SJCRH30 (cell line): ENCODE measurements around the gene FAM210A. TPM values are rescaled to one million over a fixed set of nuclear protein-coding genes. Genes with fewer than 3 reads are reported as not detected.
"Not testable (repeated sequence)": the region's sequence is repeated elsewhere in the genome, so short reads cannot be mapped to it uniquely, and the experiment has no call there.

Experiments
- DNase-seq, 2 experiments: peaks; one replicate each; pipeline ENCODE4 v3.0.0-alpha.2; 2015 to 2020
- H3K27ac ChIP-seq: fragments of 250-450 bp; sonication (Bioruptor Pico); 2 replicates; pipeline ENCODE4 v1.5.1; 2020; ENCODE audit warnings: mild to moderate bottlenecking, moderate library complexity
- H3K27me3 ChIP-seq: fragments of 250-450 bp; sonication (Bioruptor Pico); 2 replicates; pipeline ENCODE4 v1.5.1; 2020; ENCODE audit warnings: mild to moderate bottlenecking, moderate library complexity
- H3K36me3 ChIP-seq: fragments of 250-450 bp; sonication (Bioruptor Pico); 2 replicates; pipeline ENCODE4 v1.5.1; 2020; ENCODE audit warnings: mild to moderate bottlenecking, moderate library complexity
- H3K4me1 ChIP-seq: fragments of 250-450 bp; sonication (Bioruptor Pico); 2 replicates; pipeline ENCODE4 v1.5.1; 2020; ENCODE audit warnings: mild to moderate bottlenecking, moderate library complexity
- H3K4me3 ChIP-seq: fragments of 250-450 bp; sonication (Bioruptor Pico); 2 replicates; pipeline ENCODE4 v1.5.1; 2020; ENCODE audit warnings: mild to moderate bottlenecking, moderate library complexity
- H3K9me3 ChIP-seq: fragments of 250-450 bp; sonication (Bioruptor Pico); replicated peaks from 2 replicates; pipeline ENCODE4 v1.5.1; 2020; ENCODE audit warnings: mild to moderate bottlenecking, moderate library complexity
- total RNA-seq: library from RNA; depleted of rRNA; stranded (reverse); fragments of >200 nt; shearing (Covaris generic); gene quantifications from 2 replicates; pipeline ENCODE4 v1.2.3, GENCODE V29; 2014

FAM210A gene
- total RNA-seq, 1 experiment from 2014 or later, result 18.1 TPM

DNA sequence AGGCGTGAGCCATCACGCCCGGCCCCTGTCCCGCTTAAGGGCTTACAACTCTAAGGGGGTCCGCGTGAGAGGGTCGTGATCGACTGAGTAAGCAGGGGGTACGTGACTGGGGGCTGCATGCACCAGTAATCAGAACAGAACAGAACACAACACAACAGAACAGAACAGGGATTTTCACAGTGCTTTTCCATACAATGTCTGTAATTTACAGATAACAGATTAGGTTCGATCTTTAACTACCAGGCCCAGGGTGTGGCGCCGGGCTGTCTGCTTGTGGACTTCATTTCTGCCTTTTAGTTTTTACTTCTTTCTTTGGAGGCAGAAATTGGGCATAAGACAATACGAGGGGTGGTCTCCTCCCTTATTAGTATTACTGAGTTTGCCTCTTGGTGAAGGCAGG is 49.0 kb downstream of the FAM210A start:
- H3K4me3 ChIP-seq, H3K36me3 ChIP-seq, H3K27me3 ChIP-seq, DNase-seq, H3K9me3 ChIP-seq, H3K4me1 ChIP-seq, H3K27ac ChIP-seq: not testable (repeated sequence)

DNA sequence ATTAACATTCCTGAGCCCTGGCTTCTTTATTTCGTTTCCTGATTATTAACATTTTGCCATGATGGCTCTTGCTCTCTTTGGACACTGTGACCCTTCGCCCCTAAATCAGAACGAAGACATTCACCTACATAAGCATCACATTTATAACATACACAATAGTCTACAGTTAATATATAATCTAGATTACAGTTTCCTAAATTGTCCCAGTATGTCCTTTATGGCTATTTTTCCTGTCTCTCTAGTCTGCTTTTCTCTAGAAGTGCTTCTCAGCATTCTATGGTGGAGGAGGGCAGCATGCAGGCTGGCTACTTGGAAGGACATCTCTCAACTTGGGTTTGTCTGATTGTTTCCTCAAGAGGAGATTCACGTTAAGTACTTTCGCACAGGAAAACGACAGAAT is 49.9 kb downstream of the FAM210A start:
- H3K27me3 ChIP-seq, result no peaks in the 10 kb centered on the region
- H3K27ac ChIP-seq, result no peak overlapping the region
- no peaks in the 10 kb centered on the region for H3K9me3 ChIP-seq
- no peak for DNase-seq
- no peaks in the 10 kb centered on the region for H3K36me3 ChIP-seq
- H3K4me3 ChIP-seq, result no peak overlapping the region
- no peaks in the 10 kb centered on the region for H3K4me1 ChIP-seq

DNA sequence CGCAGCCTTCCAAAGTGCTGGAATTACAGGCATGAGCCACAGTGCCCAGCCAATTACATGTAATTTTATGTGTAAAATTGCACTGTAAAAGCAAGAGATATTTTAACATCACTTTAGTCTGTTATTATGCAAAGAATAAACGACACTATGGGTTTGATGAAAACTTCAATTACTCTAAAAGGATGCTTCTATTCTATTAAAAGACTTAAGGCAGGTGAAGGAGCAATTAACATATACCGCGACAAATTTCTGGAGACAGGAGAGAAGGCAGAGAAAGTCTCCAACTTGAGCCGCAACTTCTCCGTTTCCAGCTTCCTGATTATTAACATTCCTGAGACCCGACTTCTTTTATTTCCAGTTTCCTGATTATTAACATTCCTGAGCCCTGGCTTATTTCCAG is 53.7 kb downstream of the FAM210A start:
- Histone ChIP-seq H3K9me3 (no peaks in the 10 kb centered on the region), H3K27ac (no peak overlapping the region), H3K4me3 (no peak overlapping the region), H3K4me1 (no peaks in the 10 kb centered on the region), H3K27me3 (no peaks in the 10 kb centered on the region), H3K36me3 (no peaks in the 10 kb centered on the region; the same call in 1 of the 2 replicates)
- no peak for DNase-seq

DNA sequence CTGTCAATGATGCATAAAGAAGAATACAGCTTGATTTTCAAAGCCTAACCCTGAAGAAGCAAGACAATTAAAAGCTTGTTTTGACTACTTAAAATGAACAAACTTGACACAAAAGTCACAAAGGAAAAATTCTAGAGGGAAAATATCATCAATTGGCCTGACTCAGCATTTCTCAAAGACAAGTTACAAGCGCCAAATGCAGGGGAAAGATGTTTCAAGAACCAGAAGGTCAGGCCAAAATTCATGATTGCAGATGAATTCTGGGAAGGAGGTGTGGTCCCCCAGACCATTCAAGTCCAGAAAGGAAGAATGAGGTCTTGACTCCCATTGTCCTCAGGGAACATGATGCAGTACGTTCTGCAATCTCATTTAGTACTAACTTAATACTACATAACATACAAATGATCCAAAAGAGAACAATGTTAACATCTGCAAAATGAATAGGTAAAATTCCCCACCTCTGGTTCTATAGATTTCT is 64.5 kb downstream of the FAM210A start:
- no peaks in the 10 kb centered on the region for H3K4me1 ChIP-seq
- no peaks in the 10 kb centered on the region for H3K9me3 ChIP-seq
- peaks cover 6% of the 10 kb centered on the region; the same call in 1 of the 2 replicates for H3K36me3 ChIP-seq
- DNase-seq, result no peak
- no peak overlapping the region for H3K27ac ChIP-seq
- no peaks in the 10 kb centered on the region for H3K27me3 ChIP-seq
- no peak overlapping the region for H3K4me3 ChIP-seq

DNA sequence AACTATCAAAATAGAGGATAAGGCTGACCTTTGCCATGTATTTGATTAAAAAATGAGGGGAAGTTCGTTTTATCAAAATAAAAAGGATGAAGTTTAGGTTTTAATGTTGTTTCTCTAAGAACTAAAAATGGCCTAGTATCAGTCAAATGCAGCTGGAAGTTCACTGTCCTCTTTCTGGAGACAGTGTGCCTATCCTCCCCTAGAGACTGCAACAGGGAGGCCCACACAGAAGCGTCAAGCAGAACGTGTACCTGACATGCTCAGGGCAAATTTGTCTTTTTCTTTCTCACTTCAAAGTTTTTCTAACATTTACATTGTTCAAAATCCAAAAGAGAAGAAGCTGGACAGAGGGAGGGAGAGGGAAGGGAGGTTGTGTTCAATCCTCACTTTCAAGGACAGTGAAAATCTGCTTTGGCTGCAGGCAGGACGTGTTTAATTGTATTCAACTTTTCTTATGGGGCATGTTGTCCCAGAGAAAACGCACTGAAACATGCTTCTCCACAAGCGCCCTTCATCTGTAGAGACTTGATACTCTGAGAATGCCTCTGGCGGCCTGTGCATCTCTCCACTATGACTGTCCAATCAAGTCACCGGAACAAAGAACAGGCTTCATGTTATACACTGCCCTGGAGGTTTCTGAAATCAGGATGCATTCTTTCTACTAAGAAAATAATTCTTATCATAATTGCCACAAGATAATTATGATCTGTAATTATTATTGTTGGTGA is 65.1 kb downstream of the FAM210A start:
- no peaks in the 10 kb centered on the region for H3K9me3 ChIP-seq
- H3K36me3 ChIP-seq, result peaks cover 4% of the 10 kb centered on the region; the same call in 1 of the 2 replicates
- H3K27ac ChIP-seq, result no peak overlapping the region
- no peak for DNase-seq
- no peak overlapping the region for H3K4me3 ChIP-seq
- no peaks in the 10 kb centered on the region for H3K4me1 ChIP-seq
- H3K27me3 ChIP-seq, result no peaks in the 10 kb centered on the region

DNA sequence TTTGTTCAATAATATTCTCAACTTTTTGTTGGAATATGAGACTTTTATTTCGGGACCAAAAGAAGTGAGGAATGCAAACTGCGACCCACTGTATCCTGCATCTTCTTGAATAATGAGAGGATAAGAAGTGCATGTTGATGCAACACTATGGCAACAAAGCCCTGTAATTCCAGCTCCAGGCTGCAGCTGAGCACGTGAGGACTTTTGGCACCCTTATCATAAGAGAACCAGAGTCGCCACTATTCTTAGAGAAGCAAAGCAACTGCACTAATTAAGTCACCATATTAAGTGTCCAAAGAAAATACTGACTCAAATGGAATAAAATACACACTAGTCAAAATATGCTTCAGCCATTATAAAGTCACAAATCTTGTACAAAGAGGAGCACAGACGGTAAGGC is 65.8 kb downstream of the FAM210A start:
- Histone ChIP-seq H3K27ac (no peak overlapping the region), H3K27me3 (no peaks in the 10 kb centered on the region), H3K9me3 (no peaks in the 10 kb centered on the region), H3K4me3 (no peak overlapping the region), H3K4me1 (no peaks in the 10 kb centered on the region), H3K36me3 (peaks cover 2% of the 10 kb centered on the region; the same call in 1 of the 2 replicates)
- DNase-seq, result no peak

DNA sequence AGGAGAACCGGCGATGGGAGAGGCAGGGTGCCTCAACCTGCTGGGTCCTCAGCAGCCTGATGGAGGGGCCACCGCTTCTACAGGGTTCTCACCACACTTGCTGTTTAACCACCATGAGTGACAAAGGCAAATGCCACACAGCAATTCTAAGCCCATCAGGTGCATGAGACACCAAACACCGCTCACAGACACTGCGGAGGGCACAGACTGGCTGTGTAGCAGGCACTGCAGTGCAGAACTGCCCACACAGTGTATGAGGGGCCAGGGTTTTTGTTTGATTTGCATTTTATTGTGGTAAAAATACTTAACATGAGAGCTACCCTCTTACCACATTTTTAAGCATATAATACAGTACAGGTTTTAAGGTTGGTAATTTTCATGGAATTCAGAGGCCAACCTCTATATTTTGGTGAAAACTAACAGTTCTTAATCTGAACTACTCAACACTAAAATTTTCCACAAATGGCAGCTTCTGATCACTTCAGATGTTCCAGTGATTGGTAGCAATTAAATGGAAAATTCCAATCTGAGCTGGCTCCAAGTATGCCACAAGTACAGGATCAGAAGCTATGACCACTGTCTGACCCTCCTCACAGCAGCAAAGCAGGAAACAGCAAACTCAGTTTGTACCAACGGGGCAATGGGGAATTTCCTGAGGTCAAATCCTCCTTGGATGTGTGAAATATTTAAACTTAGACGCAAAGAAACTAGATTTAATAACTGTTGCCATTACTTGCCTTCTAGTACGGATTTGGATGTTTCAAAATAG is 67.7 kb downstream of the FAM210A start:
- no peak overlapping the region for H3K4me3 ChIP-seq
- H3K27me3 ChIP-seq, result no peaks in the 10 kb centered on the region
- H3K4me1 ChIP-seq, result no peaks in the 10 kb centered on the region
- H3K9me3 ChIP-seq, result no peaks in the 10 kb centered on the region
- peaks cover 2% of the 10 kb centered on the region; the same call in 1 of the 2 replicates for H3K36me3 ChIP-seq
- no peak for DNase-seq
- H3K27ac ChIP-seq, result no peak overlapping the region

DNA sequence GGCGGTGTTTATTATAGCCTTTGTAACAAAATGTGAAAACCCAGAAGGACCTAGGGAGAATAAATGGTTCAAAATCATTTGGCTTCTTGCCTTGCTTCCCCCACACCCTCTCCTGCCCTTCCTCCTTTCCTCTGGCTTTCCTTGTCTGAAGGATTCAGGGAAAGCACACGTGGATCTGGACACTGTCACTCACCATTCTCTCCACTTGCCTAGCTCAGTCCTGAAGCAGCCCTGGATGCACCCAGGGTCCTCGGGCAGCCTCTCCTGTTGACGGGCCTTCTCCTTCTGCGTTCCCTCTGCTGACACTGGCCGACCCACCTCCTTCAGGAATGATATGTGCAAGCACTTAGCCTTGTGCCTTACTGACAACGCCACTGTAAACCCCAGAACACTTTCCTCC is 68.4 kb downstream of the FAM210A start:
- no peaks in the 10 kb centered on the region for H3K4me1 ChIP-seq
- peaks cover 2% of the 10 kb centered on the region; the same call in 1 of the 2 replicates for H3K36me3 ChIP-seq
- no peaks in the 10 kb centered on the region for H3K27me3 ChIP-seq
- no peaks in the 10 kb centered on the region for H3K9me3 ChIP-seq
- H3K4me3 ChIP-seq, result no peak overlapping the region
- no peak overlapping the region for H3K27ac ChIP-seq
- DNase-seq, result no peak

DNA sequence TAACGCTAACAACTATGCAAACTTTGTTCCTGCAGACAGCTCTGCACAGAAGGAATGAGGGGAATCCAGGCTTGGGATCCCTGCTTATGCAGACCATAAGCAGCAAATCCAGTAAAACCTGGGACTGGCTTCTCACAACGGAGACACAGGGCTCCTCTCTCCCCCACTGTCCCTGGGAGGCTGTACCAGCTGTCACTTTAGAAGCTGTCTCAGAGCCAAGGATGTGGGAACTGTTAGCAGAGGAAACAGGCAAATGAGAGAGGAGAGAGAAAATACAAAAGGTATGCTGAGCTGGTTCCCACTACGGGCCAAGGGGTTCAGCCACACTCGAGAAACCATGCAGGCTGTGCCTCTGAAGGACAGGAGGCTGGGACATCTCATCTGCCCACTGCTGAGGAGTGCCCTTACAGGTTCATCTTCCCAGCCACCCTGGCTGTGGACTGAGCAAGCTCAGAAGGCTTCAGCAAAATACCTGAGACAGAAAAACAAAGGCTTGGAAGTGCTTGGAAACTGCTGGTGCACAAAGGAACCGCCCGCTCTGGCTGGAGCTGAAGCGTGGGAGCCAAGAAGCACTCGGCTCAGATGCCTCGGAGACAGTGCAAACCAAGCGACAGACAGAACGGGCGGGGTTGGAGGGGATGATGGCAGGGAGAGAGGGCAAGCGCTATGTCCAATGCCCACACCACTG is 72.5 kb downstream of the FAM210A start:
- no peaks in the 10 kb centered on the region for H3K27me3 ChIP-seq
- H3K4me3 ChIP-seq, result no peak overlapping the region
- H3K36me3 ChIP-seq, result no peaks in the 10 kb centered on the region
- no peak overlapping the region for H3K27ac ChIP-seq
- peak in 1 of 2 experiments; percentile 4 for DNase-seq
- H3K9me3 ChIP-seq, result no peaks in the 10 kb centered on the region
- no peaks in the 10 kb centered on the region for H3K4me1 ChIP-seq

DNA sequence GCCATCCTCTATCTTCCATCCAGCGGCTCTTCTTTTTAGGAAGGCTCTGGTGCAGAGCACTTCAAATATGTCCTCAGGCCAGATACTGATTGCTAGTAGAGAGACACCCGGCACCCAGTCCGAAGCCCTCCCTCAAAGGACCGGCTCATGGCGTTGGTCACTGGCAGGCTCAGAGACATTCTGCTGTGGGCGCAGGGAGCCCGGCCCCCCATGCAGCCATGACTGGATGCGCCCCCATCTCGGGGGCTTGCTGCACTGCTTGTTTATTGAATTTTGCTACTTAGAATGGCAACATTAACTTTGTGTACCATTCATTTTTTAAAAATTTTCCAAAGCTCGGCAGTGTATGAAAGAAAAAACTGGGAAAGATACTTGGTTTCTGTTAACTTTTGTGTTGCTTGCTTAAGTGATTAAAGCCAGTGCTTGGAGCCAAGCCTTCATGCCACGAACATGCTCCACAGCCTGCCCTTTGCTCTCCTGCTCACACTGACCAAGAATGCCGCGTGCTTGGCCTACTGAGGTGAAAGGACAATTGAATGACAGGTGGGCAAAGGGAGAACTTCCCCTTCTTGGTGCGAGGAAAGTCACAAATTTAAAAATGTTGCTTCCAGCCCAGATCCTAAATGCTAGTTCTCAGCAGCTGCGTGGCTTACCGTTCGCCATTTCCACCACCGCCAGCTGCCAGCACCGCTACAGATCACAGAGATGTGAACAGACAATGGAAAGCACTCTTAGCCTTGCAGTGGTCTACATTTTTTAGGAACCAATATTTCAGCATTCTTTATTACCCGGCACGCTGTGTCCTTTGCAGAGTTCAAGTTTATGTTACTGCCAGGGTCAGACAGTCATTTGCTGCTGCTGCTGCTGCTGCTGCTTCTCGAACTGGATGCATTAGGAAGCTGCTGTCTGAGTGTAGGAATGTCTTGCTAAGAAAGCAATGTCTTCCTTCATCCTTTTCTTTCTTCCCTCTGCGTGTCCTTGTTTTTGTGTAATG is 76.7 kb downstream of the FAM210A start:
- H3K36me3 ChIP-seq, result no peaks in the 10 kb centered on the region
- H3K4me3 ChIP-seq, result no peak overlapping the region
- DNase-seq, result no peak
- no peaks in the 10 kb centered on the region for H3K9me3 ChIP-seq
- no peak overlapping the region for H3K27ac ChIP-seq
- H3K27me3 ChIP-seq, result no peaks in the 10 kb centered on the region
- H3K4me1 ChIP-seq, result no peaks in the 10 kb centered on the region

DNA sequence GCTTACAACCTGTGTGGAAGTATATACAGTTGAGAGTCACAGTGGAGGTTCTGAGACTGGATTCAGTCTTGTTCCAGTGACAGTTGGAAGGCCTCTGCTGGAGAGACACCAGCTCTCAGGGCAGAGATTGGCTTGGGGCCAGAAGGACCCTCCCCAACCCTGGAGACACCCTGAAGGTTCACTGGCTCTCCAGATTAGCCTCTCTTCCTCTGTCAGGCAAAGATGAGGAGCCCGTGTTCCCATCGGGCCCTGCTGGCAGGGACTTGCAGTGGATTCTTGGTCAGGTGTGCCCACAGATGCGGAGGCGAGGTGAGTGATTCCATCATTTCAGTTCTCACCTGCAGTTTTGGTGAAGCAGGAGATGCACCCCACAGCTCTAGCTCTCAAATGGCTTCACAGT is 78.6 kb downstream of the FAM210A start:
- Histone ChIP-seq H3K9me3 (no peaks in the 10 kb centered on the region), H3K27me3 (no peaks in the 10 kb centered on the region), H3K36me3 (no peaks in the 10 kb centered on the region), H3K4me1 (no peaks in the 10 kb centered on the region), H3K4me3 (no peak overlapping the region), H3K27ac (no peak overlapping the region)
- no peak for DNase-seq

DNA sequence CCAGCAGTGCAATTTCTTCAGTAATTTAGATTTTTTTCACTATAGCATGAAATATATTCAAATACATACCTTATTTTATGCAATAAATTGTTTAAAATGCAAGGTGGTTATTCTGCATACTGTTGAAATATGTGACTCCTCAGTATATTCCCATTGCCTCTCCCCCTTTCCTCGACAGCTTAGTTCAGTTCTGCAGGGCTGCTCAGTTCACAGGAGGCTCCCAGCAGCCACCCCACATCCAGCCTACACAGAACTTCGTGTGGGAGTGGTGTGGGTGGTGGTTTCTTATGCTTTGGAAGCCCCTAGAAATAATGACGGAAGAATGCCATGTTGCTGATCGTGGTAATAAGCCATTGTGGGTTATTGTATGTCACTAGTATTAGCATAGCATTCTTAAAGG is 79.7 kb downstream of the FAM210A start:
- Histone ChIP-seq H3K27me3 (no peaks in the 10 kb centered on the region), H3K4me3 (no peak overlapping the region), H3K36me3 (no peaks in the 10 kb centered on the region), H3K4me1 (no peaks in the 10 kb centered on the region), H3K9me3 (no peaks in the 10 kb centered on the region), H3K27ac (no peak overlapping the region)
- DNase-seq, result no peak

DNA sequence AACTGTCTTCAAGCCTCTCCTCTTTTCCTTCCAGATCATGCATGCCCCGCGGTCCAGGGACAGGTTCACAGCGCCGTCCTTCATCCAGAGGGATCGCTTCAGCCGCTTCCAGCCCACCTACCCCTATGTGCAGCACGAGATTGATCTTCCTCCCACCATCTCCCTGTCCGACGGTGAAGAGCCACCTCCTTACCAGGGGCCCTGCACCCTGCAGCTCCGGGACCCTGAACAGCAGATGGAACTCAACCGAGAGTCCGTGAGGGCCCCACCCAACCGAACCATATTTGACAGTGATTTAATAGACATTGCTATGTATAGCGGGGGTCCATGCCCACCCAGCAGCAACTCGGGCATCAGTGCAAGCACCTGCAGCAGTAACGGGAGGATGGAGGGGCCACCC is 81.3 kb downstream of the FAM210A start:
- Histone ChIP-seq H3K4me3 (no peak overlapping the region), H3K36me3 (no peaks in the 10 kb centered on the region), H3K4me1 (no peaks in the 10 kb centered on the region), H3K27me3 (no peaks in the 10 kb centered on the region), H3K27ac (no peak overlapping the region), H3K9me3 (no peaks in the 10 kb centered on the region)
- no peak for DNase-seq

DNA sequence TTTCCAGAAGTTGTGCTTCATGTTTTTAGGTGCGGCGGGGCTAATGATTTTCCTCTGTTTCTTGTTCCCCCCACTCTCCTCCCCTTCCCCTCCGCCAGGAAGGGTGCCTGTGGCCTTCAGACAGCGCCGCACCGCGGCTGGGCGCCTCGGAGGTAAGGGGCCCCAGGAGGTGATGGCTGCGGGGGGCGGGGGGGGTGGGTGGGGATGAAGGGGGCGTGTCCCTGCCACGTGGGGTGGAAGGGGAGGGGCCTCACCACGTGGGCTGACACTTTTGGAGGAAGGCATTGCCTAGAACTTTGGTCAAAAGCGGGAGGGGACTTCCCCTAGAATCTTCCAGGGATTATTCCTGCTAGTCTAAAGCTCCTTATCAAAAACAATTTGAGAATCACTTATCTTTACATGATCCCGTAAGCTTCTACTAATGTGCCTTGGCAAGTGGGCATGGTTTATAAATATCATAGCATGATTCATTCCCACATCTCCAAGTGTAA is 83.1 kb downstream of the FAM210A start:
- Histone ChIP-seq H3K9me3 (no peaks in the 10 kb centered on the region), H3K4me3 (no peak overlapping the region), H3K36me3 (no peaks in the 10 kb centered on the region), H3K4me1 (no peaks in the 10 kb centered on the region), H3K27ac (no peak overlapping the region), H3K27me3 (no peaks in the 10 kb centered on the region)
- DNase-seq, result no peak
